A549 treated with DMSO at 1 μM for 4 hours (cell line): ENCODE results near the gene B4GAT1. TPM values are rescaled to one million over a fixed set of nuclear protein-coding genes. Genes with fewer than 3 reads are reported as not detected.

ENCODE experiments used
- total RNA-seq: library from RNA; stranded (reverse); fragments of 200-300 nt; extraction: Qiagen RNA extraction; gene quantifications from 5 replicates; pipeline ENCODE4 v1.2.3, GENCODE V29; 2022; ENCODE audit warnings: low read depth

The B4GAT1 gene
- 14.6 to 19.9 TPM (median 18.2 TPM) in 5 replicates for total RNA-seq

DNA sequence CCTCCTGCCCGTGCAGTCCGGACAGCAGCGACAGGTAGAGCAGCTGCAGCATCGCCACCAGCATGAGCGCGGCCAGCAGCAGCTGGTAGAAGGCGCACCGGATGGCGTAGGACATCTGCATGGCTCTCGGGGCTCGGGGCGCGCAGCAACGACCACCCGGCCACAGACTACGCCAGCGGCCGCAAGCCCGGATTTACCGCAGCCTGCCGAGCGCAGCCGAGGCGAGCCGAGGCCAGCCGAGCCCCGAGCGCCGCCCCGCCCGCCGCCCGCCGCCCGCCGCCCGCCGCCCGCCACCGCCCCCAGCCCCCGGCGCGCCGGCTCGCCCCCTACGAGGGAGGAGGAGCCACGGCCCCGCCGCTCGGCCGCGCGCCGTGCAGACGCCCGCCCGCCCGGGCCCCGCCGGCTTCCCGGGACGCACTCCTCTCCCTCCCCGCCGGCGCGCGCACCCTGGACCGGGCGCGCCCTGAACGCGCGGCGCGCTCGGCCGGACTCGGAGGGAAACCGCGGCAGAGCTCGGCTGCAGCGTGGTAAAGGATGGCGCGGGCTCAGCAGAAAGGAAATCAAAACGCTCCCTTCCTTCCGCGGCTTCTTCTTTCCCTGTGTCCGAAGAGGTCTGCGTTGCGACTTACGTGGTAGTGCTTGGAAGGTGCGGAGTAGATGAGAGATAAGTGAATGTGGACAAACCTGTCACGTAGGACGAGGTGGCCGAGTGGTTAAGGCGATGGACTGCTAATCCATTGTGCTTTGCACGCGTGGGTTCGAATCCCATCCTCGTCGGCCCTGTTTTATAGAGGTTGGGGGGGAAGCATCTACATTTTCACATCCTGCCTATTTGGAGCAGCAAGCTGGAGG, at the start of gene B4GAT1:
Gene B4GAT1 (minus strand): TSS at position 205 of the 852 bp plus-strand sequence. CDS start 84 bp downstream, at position 121.

DNA sequence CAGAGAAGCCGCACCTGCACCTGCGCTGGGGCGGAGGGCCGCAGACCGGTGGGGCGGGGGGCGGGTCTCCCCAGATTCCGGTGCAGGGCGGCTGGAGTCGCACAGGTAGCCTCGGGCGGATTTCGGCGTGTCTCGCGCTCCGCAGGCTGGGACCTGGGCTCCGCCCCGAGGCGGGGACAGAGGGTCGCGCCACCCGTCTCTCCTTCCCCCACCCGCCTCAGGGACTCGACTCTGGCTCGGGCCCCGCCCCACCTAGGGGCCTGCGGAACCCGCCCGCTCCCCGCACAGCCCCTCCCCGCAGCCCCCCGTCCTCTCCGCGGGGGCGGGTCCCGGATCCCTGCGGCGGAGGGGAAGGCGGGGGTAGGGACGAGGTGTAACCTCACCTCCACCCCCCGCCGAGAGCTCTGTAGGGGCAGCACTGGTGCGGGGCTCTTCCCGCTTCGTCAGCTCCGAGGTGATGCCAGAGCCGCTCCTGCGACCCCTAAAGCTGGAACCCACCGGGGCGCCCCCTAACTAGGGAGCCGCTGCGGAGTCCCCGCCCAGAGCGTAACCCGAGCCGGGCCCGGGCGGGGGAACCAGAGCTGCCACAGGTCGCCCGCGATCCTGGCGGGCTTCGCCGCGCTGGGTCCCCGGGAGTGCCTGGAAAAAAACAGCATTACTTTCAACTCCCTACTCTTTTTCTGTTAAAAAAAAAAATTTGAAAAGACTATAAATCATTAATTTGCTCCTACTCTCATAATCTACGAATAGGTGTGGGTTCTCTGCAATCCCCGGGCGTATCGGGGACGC, 24.4 kb upstream of the B4GAT1 start, which contains the start of gene SLC29A2:
Gene SLC29A2 (minus strand): TSS at position 134 of the 789 bp plus-strand sequence. CDS start 169 bp downstream, outside the sequence.

DNA sequence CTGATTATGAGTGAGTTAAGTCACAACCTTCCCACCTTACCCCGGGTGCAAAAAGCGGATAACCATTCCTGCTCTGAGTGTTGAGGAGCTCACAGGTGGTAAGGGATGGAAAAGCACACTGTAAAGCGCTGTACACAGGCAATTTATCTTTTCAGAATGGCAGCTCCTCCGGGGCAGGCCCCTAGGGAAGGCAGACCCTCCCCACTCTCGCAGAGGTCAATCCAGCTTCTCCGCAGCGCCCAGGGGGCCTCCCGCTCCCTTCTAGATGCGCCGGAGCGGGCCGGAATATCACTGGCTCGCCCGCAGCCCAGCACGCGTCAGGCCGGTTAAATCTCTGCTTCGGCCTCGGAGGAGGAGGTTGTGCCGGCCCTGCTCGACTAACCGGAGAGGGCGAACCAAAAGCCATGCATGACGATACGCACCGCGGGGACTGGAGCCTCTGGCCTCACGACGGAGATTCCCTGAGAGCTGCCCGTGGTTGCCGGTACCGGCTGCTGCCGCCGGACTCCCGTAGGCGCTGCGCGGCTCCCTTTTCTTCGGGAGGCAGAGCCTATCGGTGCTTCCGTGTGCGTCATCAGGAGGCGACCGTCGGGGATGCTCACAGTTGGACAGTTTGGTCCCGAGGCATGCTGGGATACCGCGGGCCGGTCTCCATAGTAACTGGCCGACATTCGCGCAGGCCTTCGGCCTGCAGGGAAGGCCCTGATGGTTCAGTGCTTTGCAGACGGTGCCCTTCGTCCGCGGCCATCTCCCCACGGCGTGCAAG, 2.7 kb downstream of the B4GAT1 start, which contains the start of gene BRMS1:
Gene BRMS1 (minus strand): TSS at position 555 of the 766 bp plus-strand sequence. CDS start 2,870 bp downstream, outside the sequence.

DNA sequence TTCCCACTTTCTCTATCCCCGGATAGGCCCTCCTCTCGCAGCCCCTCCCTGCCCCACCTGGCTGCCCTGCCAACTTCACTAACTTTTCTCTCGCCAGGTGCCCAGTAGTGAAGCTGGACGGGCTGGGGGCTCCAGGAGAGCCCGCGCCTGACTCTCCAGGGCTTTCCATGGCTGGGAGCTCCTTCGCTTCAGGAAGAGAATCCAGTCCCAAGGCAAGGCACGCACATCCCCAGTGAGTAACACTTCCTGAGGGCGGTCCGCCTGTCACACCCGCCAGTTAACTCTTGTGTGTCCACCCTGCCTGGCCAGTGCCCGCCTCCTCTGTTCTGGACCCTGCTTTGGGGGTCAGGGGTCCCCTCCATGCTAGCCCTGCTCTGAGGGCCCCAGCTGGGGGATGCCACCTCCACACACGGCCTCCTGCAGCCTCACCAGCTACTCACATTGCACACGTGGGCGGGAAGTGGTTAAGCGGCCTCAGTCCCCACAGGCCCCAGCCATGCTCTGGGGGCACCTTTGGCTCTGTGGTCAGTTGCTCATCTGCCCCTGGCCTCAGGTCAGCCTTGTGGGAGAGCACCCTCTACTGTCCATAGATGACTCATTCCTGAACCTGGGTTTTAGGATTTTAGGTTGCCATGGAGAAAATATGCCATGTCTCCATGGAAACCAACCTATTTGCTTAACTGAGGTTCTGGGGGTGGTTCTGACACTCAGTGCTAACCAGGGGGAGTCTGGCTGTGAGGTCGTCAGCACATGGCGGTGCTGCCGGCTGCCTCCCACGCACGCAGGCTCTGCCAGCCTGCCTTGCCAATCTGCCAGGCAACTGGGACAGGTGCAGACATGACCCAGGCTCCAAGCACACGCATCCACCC, 11.0 kb downstream of the B4GAT1 start, which contains the start of gene RIN1:
Gene RIN1 (minus strand): TSS at position 201 of the 869 bp plus-strand sequence. CDS start 32 bp downstream, at position 169.

DNA sequence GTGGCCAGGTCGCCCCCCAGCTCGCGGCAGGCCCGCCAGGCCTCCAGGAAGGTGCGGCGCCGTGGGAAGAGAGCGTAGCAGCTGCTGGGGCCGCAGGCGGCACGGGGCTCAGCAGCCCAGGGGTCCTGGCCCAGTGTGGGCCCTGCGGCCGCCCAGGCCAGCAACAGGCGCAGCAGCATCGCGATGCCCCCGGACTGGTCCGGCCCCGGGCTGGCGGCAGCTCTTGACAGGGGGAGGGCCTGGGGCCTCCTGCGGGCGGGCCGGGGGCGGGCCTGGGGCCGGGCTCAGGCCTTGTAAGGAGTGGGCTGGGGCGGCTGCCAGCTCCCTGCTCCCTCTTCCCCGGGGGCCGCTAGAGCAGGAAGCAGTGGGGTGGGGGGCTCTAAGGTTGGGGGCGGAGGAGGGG, 30.6 kb downstream of the B4GAT1 start, which contains the start of gene CD248:
Gene CD248 (minus strand): TSS at position 196 of the 403 bp plus-strand sequence. CDS start 17 bp downstream, at position 179.

Other genes with a start within 250 kb of the B4GAT1 start
- gene KLC2, start 89.9 kb downstream of the B4GAT1 start, total RNA-seq: 34.8 to 48.3 TPM (median 43.1 TPM) in 5 replicates
- 132 to 155 TPM (median 139 TPM) in 5 replicates for gene RAB1B, start 79.0 kb downstream of the B4GAT1 start, total RNA-seq
- 1.1 to 2.6 TPM (median 2.2 TPM) in 5 replicates for gene CNIH2, start 69.5 kb downstream of the B4GAT1 start, total RNA-seq
- gene YIF1A, start 58.5 kb downstream of the B4GAT1 start, total RNA-seq: 100 to 122 TPM (median 111 TPM) in 5 replicates
- 2.0 to 3.5 TPM (median 3.2 TPM) in 5 replicates for gene TMEM151A, start 55.7 kb downstream of the B4GAT1 start, total RNA-seq
- gene CD248, start 30.6 kb downstream of the B4GAT1 start, total RNA-seq: not detected in 5 replicates
- 33.9 to 45.2 TPM (median 38.2 TPM) in 5 replicates for gene RIN1, start 11.2 kb downstream of the B4GAT1 start, total RNA-seq
- 81.4 to 99.0 TPM (median 87.3 TPM) in 5 replicates for gene BRMS1, start 2.5 kb downstream of the B4GAT1 start, total RNA-seq
- 3.4 to 5.7 TPM (median 4.1 TPM) in 5 replicates for gene SLC29A2, start 24.1 kb upstream of the B4GAT1 start, total RNA-seq
- not detected in 5 replicates for gene NPAS4, start 73.4 kb upstream of the B4GAT1 start, total RNA-seq
- 87.4 to 117 TPM (median 111 TPM) in 5 replicates for gene MRPL11, start 91.2 kb upstream of the B4GAT1 start, total RNA-seq
- gene PELI3, start 119.3 kb upstream of the B4GAT1 start, total RNA-seq: 5.0 to 6.4 TPM (median 5.0 TPM) in 5 replicates
- 54.9 to 77.2 TPM (median 56.6 TPM) in 5 replicates for gene DPP3, start 132.8 kb upstream of the B4GAT1 start, total RNA-seq
- gene BBS1, start 163.0 kb upstream of the B4GAT1 start, total RNA-seq: 8.7 to 11.2 TPM (median 10.4 TPM) in 5 replicates
- gene ZDHHC24, start 198.4 kb upstream of the B4GAT1 start, total RNA-seq: 7.8 to 13.8 TPM (median 12.9 TPM) in 5 replicates
- gene ACTN3, start 199.3 kb upstream of the B4GAT1 start, total RNA-seq: 0.02 to 0.08 TPM (median 0.05 TPM) in 3 of 5 replicates, not detected in the others
- 32.4 to 36.0 TPM (median 34.3 TPM) in 5 replicates for gene CTSF, start 221.0 kb upstream of the B4GAT1 start, total RNA-seq
- 0.53 to 0.74 TPM (median 0.64 TPM) in 5 replicates for gene CCDC87, start 245.4 kb upstream of the B4GAT1 start, total RNA-seq
- gene CCS, start 245.6 kb upstream of the B4GAT1 start, total RNA-seq: 25.0 to 29.3 TPM (median 25.7 TPM) in 5 replicates